Parathyroid adenoma (tissue), 2 donors: ENCODE results near the gene SURF1.

Source experiments
- H2AFZ ChIP-seq: fragments of 300-600 bp; sonication (generic); one replicate; pipeline ENCODE4 v1.7.0; 2017; ENCODE audit warnings: antibody characterized with exemption, mild to moderate bottlenecking
- H3K27ac ChIP-seq: fragments of 300-600 bp; sonication (generic); one replicate; pipeline ENCODE4 v1.7.0; 2017
- H3K27me3 ChIP-seq: fragments of 300-600 bp; sonication (generic); one replicate; pipeline ENCODE4 v1.7.0; 2017; ENCODE audit warnings: low read length; ENCODE audit not compliant: control insufficient read depth, insufficient read depth
- H3K36me3 ChIP-seq: fragments of 300-600 bp; sonication (generic); one replicate; pipeline ENCODE4 v1.7.0; 2017; ENCODE audit warnings: low read length; ENCODE audit not compliant: control insufficient read depth, insufficient read depth
- H3K4me1 ChIP-seq: fragments of 300-600 bp; sonication (generic); one replicate; pipeline ENCODE4 v1.7.0; 2017; ENCODE audit warnings: control low read depth
- H3K4me2 ChIP-seq: fragments of 300-600 bp; sonication (generic); one replicate; pipeline ENCODE4 v1.7.0; 2017; ENCODE audit warnings: low read length
- H3K4me3 ChIP-seq: fragments of 300-600 bp; sonication (generic); one replicate; pipeline ENCODE4 v1.7.0; 2017; ENCODE audit warnings: low read depth, low read length
- H3K79me2 ChIP-seq: fragments of 300-600 bp; sonication (generic); one replicate; pipeline ENCODE4 v1.7.0; 2017; ENCODE audit warnings: control low read depth
- H3K9ac ChIP-seq: fragments of 300-600 bp; sonication (generic); one replicate; pipeline ENCODE4 v1.7.0; 2017; ENCODE audit warnings: mild to moderate bottlenecking
- H3K9me3 ChIP-seq: fragments of 300-600 bp; sonication (generic); one replicate; pipeline ENCODE4 v1.7.0; 2017; ENCODE audit warnings: low read length; ENCODE audit not compliant: control insufficient read depth
- CTCF ChIP-seq: fragments of 300-600 bp; sonication (generic); IDR thresholded peaks from one replicate; pipeline ENCODE4 v1.7.0; 2017; ENCODE audit warnings: antibody characterized with exemption, mild to moderate bottlenecking
- donor health status: primary hyperparathyroidism.

SURF1 gene, protein sequence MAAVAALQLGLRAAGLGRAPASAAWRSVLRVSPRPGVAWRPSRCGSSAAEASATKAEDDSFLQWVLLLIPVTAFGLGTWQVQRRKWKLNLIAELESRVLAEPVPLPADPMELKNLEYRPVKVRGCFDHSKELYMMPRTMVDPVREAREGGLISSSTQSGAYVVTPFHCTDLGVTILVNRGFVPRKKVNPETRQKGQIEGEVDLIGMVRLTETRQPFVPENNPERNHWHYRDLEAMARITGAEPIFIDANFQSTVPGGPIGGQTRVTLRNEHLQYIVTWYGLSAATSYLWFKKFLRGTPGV

DNA sequence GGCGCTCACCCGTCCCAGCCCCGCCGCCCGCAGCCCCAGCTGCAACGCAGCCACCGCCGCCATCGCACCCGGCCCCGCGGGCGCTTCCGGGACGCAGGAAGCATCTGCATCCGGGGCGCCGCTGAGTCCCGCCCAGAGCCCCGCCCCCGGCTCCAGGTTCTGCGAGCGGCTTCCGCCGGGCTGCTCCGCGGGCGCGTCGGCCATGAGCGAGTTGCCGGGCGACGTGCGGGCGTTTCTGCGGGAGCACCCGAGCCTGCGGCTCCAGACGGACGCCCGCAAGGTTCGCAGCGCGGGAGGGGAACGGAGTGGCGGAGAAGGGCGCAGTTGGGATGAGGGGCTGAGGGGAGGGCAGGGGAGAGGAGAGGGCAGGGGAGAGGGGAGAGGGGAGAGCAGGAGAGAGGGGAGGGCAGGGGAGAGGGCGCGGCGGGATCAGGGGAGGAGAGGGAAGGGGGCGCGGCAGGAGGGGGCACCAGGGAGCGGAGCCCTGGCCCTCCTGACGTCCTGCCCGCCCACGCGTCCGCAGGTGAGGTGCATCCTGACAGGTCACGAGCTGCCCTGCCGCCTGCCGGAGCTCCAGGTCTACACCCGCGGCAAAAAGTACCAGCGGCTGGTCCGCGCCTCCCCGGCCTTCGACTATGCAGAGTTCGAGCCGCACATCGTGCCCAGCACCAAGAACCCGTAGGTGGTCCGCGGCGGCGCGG is at the start of gene SURF1, which contains the start of gene SURF2:
SURF1 (minus strand) TSS at position 97 of the 701 bp plus-strand sequence; CDS start at position 63, 34 bp downstream.
SURF2 (plus strand) TSS at position 160 of the 701 bp plus-strand sequence; CDS start at position 203, 43 bp downstream.
- peak; percentile 5 for TF ChIP-seq CTCF
- Histone ChIP-seq H3K4me3 (peak within 1 kb of the TSS; percentile 74), H3K4me1 (peaks cover 3% of the 10 kb centered on the region), H3K27me3 (no peaks in the 10 kb centered on the region), H2AFZ (peak within 1 kb of the TSS; percentile 79), H3K9me3 (no peaks in the 10 kb centered on the region), H3K79me2 (no peaks in the 10 kb centered on the region), H3K9ac (no peak within 1 kb of the TSS), H3K27ac (peak within 1 kb of the TSS; percentile 44), H3K4me2 (peak within 1 kb of the TSS; percentile 88), H3K36me3 (no peaks in the 10 kb centered on the region)

DNA sequence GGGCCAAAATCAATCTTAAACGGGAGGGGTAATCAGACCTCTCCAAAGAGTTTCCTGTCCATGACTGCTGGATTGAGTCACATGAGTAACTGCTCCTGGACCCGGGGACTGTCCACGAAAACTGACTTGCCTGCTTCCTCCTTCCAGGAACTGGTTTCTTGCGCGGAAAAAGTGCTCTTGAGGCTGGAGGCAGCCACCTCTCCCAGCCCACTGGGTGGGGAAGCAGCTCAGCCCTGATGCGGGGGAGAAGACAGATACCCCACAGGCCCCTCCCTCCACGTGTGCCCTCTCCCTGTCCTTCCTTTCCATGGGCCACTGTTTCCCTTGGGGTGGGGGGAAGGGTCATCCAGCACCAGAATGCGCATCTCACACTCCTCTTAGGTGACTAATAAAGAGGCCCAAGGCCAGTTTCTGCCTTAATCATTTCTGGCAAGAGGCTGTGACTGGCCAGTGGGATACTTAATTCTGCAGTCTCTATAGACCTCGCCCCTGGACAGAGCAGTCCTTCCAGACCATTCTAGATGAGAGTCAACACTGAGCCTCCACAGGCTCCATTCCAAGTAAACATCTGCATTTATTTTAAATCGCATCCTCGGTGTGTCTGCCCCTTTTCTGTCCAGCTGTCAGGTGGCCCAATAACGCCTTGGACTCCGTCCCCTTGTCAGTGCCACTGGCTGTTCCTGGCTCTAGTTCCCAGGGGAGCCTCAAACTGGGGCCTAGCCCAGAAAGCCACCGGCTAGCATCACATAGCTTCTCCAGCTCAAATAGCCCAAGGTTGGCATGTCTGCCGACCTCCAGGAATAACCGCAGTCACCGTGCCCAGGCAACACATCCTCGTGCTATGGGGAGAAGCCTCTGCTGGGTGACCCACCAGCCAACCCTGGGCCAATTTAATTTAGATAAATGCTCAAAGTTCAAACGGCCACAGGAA is 49.5 kb upstream of the SURF1 start:
- no peaks in the 10 kb centered on the region for H3K36me3 ChIP-seq
- no peak for TF ChIP-seq CTCF
- H3K79me2 ChIP-seq = no peaks in the 10 kb centered on the region
- no peak overlapping the region for H3K9ac ChIP-seq
- H3K4me3 ChIP-seq = no peak overlapping the region
- H3K9me3 ChIP-seq = no peaks in the 10 kb centered on the region
- no peaks in the 10 kb centered on the region for H3K27me3 ChIP-seq
- H3K4me1 ChIP-seq = no peaks in the 10 kb centered on the region
- H3K4me2 ChIP-seq = no peak overlapping the region
- no peak overlapping the region for H3K27ac ChIP-seq
- H2AFZ ChIP-seq = no peak overlapping the region

DNA sequence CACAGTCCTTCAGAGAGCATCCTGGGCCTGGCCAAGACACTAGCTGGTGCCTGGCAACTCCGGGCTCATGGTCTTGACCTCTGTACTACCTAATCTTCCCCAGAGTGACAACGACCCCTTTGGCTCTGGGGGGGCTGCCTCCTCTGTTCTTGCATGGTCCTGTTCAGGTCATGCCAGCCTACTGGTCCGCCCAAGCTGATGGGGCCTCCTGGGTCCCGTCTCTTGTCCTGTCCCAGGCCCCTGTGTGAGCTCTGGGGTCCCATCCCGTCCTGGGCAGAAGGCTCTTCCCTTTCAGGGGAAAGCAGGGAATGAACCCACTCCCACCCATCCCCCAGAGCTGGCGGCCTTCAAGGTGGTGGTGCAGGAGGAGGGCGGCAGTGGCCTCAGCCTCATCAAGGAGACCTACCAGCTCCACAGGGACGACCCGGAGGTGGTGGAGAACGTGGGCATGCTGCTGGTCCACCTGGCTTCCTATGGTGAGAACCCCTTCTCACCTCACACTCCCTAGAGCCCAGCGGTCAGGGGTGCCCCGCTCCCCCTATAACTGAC is 48.2 kb upstream of the SURF1 start:
- Histone ChIP-seq H3K36me3 (no peaks in the 10 kb centered on the region), H3K4me3 (no peak overlapping the region), H3K27ac (no peak overlapping the region), H3K9ac (no peak overlapping the region), H2AFZ (no peak overlapping the region), H3K79me2 (no peaks in the 10 kb centered on the region), H3K4me1 (no peaks in the 10 kb centered on the region), H3K27me3 (no peaks in the 10 kb centered on the region), H3K9me3 (no peaks in the 10 kb centered on the region), H3K4me2 (no peak overlapping the region)
- TF ChIP-seq CTCF = no peak

- H3K9ac ChIP-seq = no peak overlapping the region
- H3K4me3 ChIP-seq = no peak overlapping the region
- no peak overlapping the region for H3K27ac ChIP-seq
- peak; percentile 50 for TF ChIP-seq CTCF
- H3K9me3 ChIP-seq = no peaks in the 10 kb centered on the region
- H3K36me3 ChIP-seq = no peaks in the 10 kb centered on the region
- no peak overlapping the region for H3K4me2 ChIP-seq
- H2AFZ ChIP-seq = no peak overlapping the region
- no peaks in the 10 kb centered on the region for H3K79me2 ChIP-seq
- no peaks in the 10 kb centered on the region for H3K27me3 ChIP-seq
- H3K4me1 ChIP-seq = no peaks in the 10 kb centered on the region
Measured at GRCh38 chr9:133403766-133404453, 47.6 kb upstream of the SURF1 start.
